ENCODE data around the gene LAG3. TPM values are rescaled to one million over a fixed set of nuclear protein-coding genes. Genes with fewer than 3 reads are reported as not detected.

The LAG3 gene
- total and polyA plus RNA-seq, 2 donors (not counting 1 experiment from before 2014, with no cell fraction given), result 0.17 TPM

DNA sequence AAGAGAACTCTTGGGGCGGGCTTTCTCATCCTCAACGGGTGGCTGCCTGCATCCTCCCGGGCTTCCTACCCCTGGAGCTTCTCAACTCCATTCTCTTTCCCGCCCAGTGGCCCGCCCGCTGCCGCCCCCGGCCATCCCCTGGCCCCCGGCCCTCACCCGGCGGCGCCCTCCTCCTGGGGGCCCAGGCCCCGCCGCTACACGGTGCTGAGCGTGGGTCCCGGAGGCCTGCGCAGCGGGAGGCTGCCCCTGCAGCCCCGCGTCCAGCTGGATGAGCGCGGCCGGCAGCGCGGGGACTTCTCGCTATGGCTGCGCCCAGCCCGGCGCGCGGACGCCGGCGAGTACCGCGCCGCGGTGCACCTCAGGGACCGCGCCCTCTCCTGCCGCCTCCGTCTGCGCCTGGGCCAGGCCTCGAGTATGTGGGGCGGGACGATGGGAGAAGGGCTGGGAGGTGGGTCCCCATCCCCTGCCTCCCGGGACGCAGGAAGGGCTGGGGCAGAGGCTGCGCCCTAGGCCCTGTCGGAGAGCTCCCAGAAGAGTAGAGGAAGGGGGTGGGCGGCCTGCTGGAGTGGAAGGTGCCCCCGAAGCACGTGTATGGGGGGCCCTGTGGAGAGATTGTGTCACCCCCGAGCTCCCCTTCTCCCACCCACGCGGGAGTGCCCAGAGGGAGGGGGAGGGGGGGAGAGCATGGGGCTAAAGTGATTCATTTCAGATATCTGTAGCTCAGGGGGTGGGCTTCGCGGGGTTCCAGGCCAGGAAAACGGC lies 1.5 kb downstream of the LAG3 start:
- Histone ChIP-seq H3K4me2 (ENCODE audit: extremely low read depth, insufficient read depth, low read length) (no peak overlapping the region), H4K20me1 (ENCODE audit: control insufficient read depth, extremely low read depth, insufficient read depth, low read length) (peaks cover 4% of the 10 kb centered on the region), H3K79me2 (ENCODE audit: control insufficient read depth, insufficient read depth, low read length) (peaks cover 12% of the 10 kb centered on the region), H3K4me3 (replicated peaks in 1 of 4; ENCODE audit: control extremely low read depth in 1 of 4, insufficient read depth in 1 of 4, low read depth in 3 of 4, low read length in 4 of 4) (no peak overlapping the region), H3K9me3 (ENCODE audit: control insufficient read depth, insufficient read depth, low read depth, low read length) (no peaks in the 10 kb centered on the region), H3K36me3 (ENCODE audit: control insufficient read depth, insufficient read depth, low read length) (peaks cover 13% of the 10 kb centered on the region), H3K27me3 (ENCODE audit: control insufficient read depth, insufficient read depth, low read length) (no peaks in the 10 kb centered on the region), H3K4me1 (ENCODE audit: control insufficient read depth, extremely low read depth, insufficient read depth, low read length) (peaks cover 18% of the 10 kb centered on the region), H3K27ac (ENCODE audit: insufficient read depth, low read length) (no peak overlapping the region), H3K9ac (ENCODE audit: insufficient read depth, low read length) (no peak overlapping the region), H2AFZ (ENCODE audit: low read length) (no peak overlapping the region)
- TF ChIP-seq, protein P1, sequence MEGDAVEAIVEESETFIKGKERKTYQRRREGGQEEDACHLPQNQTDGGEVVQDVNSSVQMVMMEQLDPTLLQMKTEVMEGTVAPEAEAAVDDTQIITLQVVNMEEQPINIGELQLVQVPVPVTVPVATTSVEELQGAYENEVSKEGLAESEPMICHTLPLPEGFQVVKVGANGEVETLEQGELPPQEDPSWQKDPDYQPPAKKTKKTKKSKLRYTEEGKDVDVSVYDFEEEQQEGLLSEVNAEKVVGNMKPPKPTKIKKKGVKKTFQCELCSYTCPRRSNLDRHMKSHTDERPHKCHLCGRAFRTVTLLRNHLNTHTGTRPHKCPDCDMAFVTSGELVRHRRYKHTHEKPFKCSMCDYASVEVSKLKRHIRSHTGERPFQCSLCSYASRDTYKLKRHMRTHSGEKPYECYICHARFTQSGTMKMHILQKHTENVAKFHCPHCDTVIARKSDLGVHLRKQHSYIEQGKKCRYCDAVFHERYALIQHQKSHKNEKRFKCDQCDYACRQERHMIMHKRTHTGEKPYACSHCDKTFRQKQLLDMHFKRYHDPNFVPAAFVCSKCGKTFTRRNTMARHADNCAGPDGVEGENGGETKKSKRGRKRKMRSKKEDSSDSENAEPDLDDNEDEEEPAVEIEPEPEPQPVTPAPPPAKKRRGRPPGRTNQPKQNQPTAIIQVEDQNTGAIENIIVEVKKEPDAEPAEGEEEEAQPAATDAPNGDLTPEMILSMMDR (conservative IDR thresholded peaks at IDR 0.05 in 1 of 2, IDR thresholded peaks at IDR 0.05 in 1 of 2; ENCODE audit: low read depth in 1 of 2, low read length in 2 of 2), result no peak
- no peak for TF ChIP-seq EZH2 (IDR thresholded peaks at IDR 0.05; ENCODE audit: low read length, missing control alignments)
- DNase-seq (ENCODE audit: low read depth in 2 of 2), result no peak

DNA sequence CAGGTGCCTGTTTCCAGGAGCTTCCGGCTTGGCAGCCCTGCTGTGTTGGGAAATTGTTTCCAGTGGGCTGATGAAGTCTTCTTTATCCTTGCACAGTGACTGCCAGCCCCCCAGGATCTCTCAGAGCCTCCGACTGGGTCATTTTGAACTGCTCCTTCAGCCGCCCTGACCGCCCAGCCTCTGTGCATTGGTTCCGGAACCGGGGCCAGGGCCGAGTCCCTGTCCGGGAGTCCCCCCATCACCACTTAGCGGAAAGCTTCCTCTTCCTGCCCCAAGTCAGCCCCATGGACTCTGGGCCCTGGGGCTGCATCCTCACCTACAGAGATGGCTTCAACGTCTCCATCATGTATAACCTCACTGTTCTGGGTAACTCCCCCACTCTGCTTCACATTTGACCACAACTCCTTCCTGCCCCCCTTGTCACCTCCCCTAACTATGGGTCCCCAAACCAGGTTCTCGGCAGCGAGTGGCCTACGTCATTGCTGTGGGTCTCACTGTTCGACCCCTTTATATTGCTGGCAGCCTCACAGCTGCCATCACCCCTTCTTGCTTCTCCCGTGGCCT lies 2.3 kb downstream of the LAG3 start:
- Histone ChIP-seq H2AFZ (ENCODE audit: low read length) (no peak overlapping the region), H3K79me2 (ENCODE audit: control insufficient read depth, insufficient read depth, low read length) (peaks cover 4% of the 10 kb centered on the region), H3K9me3 (ENCODE audit: control insufficient read depth, insufficient read depth, low read depth, low read length) (no peaks in the 10 kb centered on the region), H3K9ac (ENCODE audit: insufficient read depth, low read length) (no peak overlapping the region), H3K4me3 (replicated peaks in 1 of 4; ENCODE audit: control extremely low read depth in 1 of 4, insufficient read depth in 1 of 4, low read depth in 3 of 4, low read length in 4 of 4) (no peak overlapping the region), H3K36me3 (ENCODE audit: control insufficient read depth, insufficient read depth, low read length) (peaks cover 12% of the 10 kb centered on the region), H3K4me2 (ENCODE audit: extremely low read depth, insufficient read depth, low read length) (no peak overlapping the region), H3K4me1 (ENCODE audit: control insufficient read depth, extremely low read depth, insufficient read depth, low read length) (peaks cover 14% of the 10 kb centered on the region), H3K27me3 (ENCODE audit: control insufficient read depth, insufficient read depth, low read length) (no peaks in the 10 kb centered on the region), H3K27ac (ENCODE audit: insufficient read depth, low read length) (no peak overlapping the region), H4K20me1 (ENCODE audit: control insufficient read depth, extremely low read depth, insufficient read depth, low read length) (no peaks in the 10 kb centered on the region)
- no peak for DNase-seq (ENCODE audit: low read depth in 2 of 2)
- no peak for TF ChIP-seq EZH2 (IDR thresholded peaks at IDR 0.05; ENCODE audit: low read length, missing control alignments)
- TF ChIP-seq, protein P1 (conservative IDR thresholded peaks at IDR 0.05 in 1 of 2, IDR thresholded peaks at IDR 0.05 in 1 of 2; ENCODE audit: low read depth in 1 of 2, low read length in 2 of 2), result no peak

DNA sequence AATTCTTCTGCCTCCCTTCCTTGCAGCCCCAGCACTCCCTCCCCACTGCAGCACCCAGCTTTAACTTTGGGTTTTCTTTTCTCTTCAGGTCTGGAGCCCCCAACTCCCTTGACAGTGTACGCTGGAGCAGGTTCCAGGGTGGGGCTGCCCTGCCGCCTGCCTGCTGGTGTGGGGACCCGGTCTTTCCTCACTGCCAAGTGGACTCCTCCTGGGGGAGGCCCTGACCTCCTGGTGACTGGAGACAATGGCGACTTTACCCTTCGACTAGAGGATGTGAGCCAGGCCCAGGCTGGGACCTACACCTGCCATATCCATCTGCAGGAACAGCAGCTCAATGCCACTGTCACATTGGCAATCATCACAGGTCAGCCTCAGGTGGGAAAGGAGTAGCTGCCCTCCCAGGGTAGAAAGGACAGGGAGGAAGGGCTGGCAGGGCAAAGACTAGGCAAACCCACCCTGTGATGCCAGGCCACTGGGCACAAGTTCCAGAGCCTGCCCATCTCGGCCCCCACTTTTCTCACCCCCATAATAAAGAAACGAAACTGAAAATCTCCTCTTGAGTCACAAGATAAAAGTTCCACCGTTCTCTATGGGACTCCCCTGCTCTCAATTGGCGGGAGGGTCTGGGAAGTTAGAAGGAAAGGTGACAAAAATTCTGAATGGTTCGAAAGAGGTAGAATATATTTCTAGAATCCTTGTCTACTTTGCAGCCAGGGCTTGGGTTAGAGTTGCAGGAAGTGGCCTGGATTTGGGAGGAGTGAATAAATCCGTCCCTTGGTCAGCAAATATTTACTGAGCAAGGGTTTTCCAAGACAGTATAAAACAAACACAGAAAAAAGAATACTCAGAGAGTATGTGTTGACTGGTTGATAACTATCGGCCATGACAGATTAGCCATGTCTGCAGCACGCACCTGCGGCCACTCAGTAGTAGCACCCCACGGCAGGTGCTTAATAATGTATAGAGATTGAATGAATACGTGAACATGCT lies 3.2 kb downstream of the LAG3 start:
- H3K27me3 ChIP-seq (ENCODE audit: control insufficient read depth, insufficient read depth, low read length), result no peaks in the 10 kb centered on the region
- no peak overlapping the region for H2AFZ ChIP-seq (ENCODE audit: low read length)
- H3K9me3 ChIP-seq (ENCODE audit: control insufficient read depth, insufficient read depth, low read depth, low read length), result no peaks in the 10 kb centered on the region
- H3K9ac ChIP-seq (ENCODE audit: insufficient read depth, low read length), result no peak overlapping the region
- no peak overlapping the region for H3K4me2 ChIP-seq (ENCODE audit: extremely low read depth, insufficient read depth, low read length)
- H3K4me3 ChIP-seq (replicated peaks in 1 of 4; ENCODE audit: control extremely low read depth in 1 of 4, insufficient read depth in 1 of 4, low read depth in 3 of 4, low read length in 4 of 4), result no peak overlapping the region
- TF ChIP-seq EZH2 (IDR thresholded peaks at IDR 0.05; ENCODE audit: low read length, missing control alignments), result no peak
- TF ChIP-seq, protein P1 (conservative IDR thresholded peaks at IDR 0.05 in 1 of 2, IDR thresholded peaks at IDR 0.05 in 1 of 2; ENCODE audit: low read depth in 1 of 2, low read length in 2 of 2), result no peak
- H3K79me2 ChIP-seq (ENCODE audit: control insufficient read depth, insufficient read depth, low read length), result no peaks in the 10 kb centered on the region
- no peaks in the 10 kb centered on the region for H4K20me1 ChIP-seq (ENCODE audit: control insufficient read depth, extremely low read depth, insufficient read depth, low read length)
- no peak overlapping the region for H3K27ac ChIP-seq (ENCODE audit: insufficient read depth, low read length)
- H3K36me3 ChIP-seq (ENCODE audit: control insufficient read depth, insufficient read depth, low read length), result peaks cover 10% of the 10 kb centered on the region
- H3K4me1 ChIP-seq (ENCODE audit: control insufficient read depth, extremely low read depth, insufficient read depth, low read length), result peaks cover 11% of the 10 kb centered on the region
- DNase-seq (ENCODE audit: low read depth in 2 of 2), result no peak
